Mesenchymal stem cell (in vitro differentiated cells and primary cell): ENCODE data around the gene OTOP2.

Experiments used
- DNase-seq: peaks from one replicate; pipeline ENCODE4 v3.0.0-alpha.2; 2013
- H2AFZ ChIP-seq: one replicate; pipeline ENCODE4 v1.6.1; 2013; ENCODE audit warnings: low read depth, mild to moderate bottlenecking, control low read depth, inconsistent platforms, low read length, moderate library complexity
- H2AK5ac ChIP-seq: 2 replicates; pipeline ENCODE4 v1.6.1; 2013; ENCODE audit warnings: low read length, moderate library complexity, mild to moderate bottlenecking, inconsistent platforms; ENCODE audit not compliant: severe bottlenecking
- H2BK120ac ChIP-seq: one replicate; pipeline ENCODE4 v1.6.1; 2013; ENCODE audit warnings: low read depth, mild to moderate bottlenecking, inconsistent platforms, low read length, moderate library complexity
- H2BK12ac ChIP-seq, 2 experiments: one replicate each; pipeline ENCODE4 v1.6.1; 2013; ENCODE audit warnings: inconsistent platforms in 2 of 2, low read length in 2 of 2, mild to moderate bottlenecking in 2 of 2, moderate library complexity in 2 of 2, control low read depth in 1 of 2
- H2BK15ac ChIP-seq: one replicate; pipeline ENCODE4 v1.6.1; 2013; ENCODE audit warnings: mild to moderate bottlenecking, low read depth, inconsistent platforms; ENCODE audit not compliant: poor library complexity, severe bottlenecking
- H2BK5ac ChIP-seq: 2 replicates; pipeline ENCODE4 v1.6.1; 2013; ENCODE audit warnings: low read depth, mild to moderate bottlenecking, low read length, control low read depth, inconsistent platforms; ENCODE audit not compliant: poor library complexity, severe bottlenecking
- H3K14ac ChIP-seq, 2 experiments: one replicate each; pipeline ENCODE4 v1.6.1; 2013; ENCODE audit warnings: inconsistent platforms in 2 of 2, low read length in 2 of 2, control low read depth in 1 of 2, mild to moderate bottlenecking in 1 of 2, moderate library complexity in 1 of 2
- H3K18ac ChIP-seq, 2 experiments: one replicate each; pipeline ENCODE4 v1.6.1; 2013; ENCODE audit warnings: inconsistent platforms in 2 of 2, low read length in 2 of 2, control low read depth in 1 of 2, low read depth in 1 of 2, mild to moderate bottlenecking in 1 of 2
- H3K23ac ChIP-seq, 2 experiments: one replicate each; pipeline ENCODE4 v1.6.1; 2013; ENCODE audit warnings: inconsistent platforms in 2 of 2, low read length in 2 of 2, mild to moderate bottlenecking in 2 of 2, moderate library complexity in 2 of 2, control low read depth in 1 of 2
- H3K27ac ChIP-seq: 2 replicates; pipeline ENCODE4 v1.5.1; 2013; ENCODE audit warnings: mild to moderate bottlenecking, moderate library complexity, low read length, control low read depth, inconsistent platforms; ENCODE audit not compliant: poor library complexity, severe bottlenecking
- H3K27me3 ChIP-seq, 2 experiments: 2 replicates each; pipeline versions ENCODE4 v1.6.1 to v1.7.0; 2013; ENCODE audit warnings: low read length in 2 of 2, mild to moderate bottlenecking in 2 of 2, moderate library complexity in 2 of 2, control low read depth in 1 of 2, inconsistent platforms in 1 of 2; ENCODE audit not compliant: control insufficient read depth in 1 of 2, insufficient read depth in 1 of 2
- H3K36me3 ChIP-seq, 2 experiments: 2 replicates each; pipeline versions ENCODE4 v1.6.1 to v1.7.0; 2013; ENCODE audit warnings: low read length in 2 of 2, control low read depth in 1 of 2, inconsistent platforms in 1 of 2, low read depth in 1 of 2, mild to moderate bottlenecking in 1 of 2; ENCODE audit not compliant: insufficient read depth in 2 of 2, control insufficient read depth in 1 of 2
- H3K4ac ChIP-seq, 2 experiments: one replicate each; pipeline ENCODE4 v1.6.1; 2013; ENCODE audit warnings: inconsistent platforms in 2 of 2, low read length in 2 of 2, mild to moderate bottlenecking in 2 of 2, moderate library complexity in 2 of 2, control low read depth in 1 of 2, low read depth in 1 of 2
- H3K4me1 ChIP-seq: 2 replicates; pipeline ENCODE4 v1.6.1; 2013; ENCODE audit warnings: low read depth, low read length, control low read depth; ENCODE audit not compliant: control insufficient read depth, insufficient read depth
- H3K4me2 ChIP-seq: 2 replicates; pipeline ENCODE4 v1.6.1; 2013; ENCODE audit warnings: low read length, mild to moderate bottlenecking, inconsistent platforms; ENCODE audit not compliant: poor library complexity, severe bottlenecking
- H3K4me3 ChIP-seq, 2 experiments: 2 replicates each; pipeline versions ENCODE4 v1.5.1 to v1.7.0; 2013; ENCODE audit warnings: low read length in 2 of 2, mild to moderate bottlenecking in 2 of 2, control low read depth in 1 of 2, low read depth in 1 of 2; ENCODE audit not compliant: insufficient read depth in 1 of 2
- H3K79me1 ChIP-seq: replicated peaks from 2 replicates; pipeline ENCODE4 v1.6.1; 2013; ENCODE audit warnings: mild to moderate bottlenecking, control low read depth, low read length, inconsistent platforms; ENCODE audit not compliant: poor library complexity, severe bottlenecking
- H3K9ac ChIP-seq: 2 replicates; pipeline ENCODE4 v1.7.0; 2013; ENCODE audit warnings: mild to moderate bottlenecking, low read length, moderate library complexity
- H3K9me3 ChIP-seq: 2 replicates; pipeline ENCODE4 v1.7.0; 2013; ENCODE audit warnings: mild to moderate bottlenecking, low read length; ENCODE audit not compliant: control insufficient read depth
- H4K8ac ChIP-seq: one replicate; pipeline ENCODE4 v1.6.1; 2013; ENCODE audit warnings: inconsistent platforms, mild to moderate bottlenecking, low read length, moderate library complexity
- H4K91ac ChIP-seq: one replicate; pipeline ENCODE4 v1.6.1; 2013; ENCODE audit warnings: mild to moderate bottlenecking, low read length, inconsistent platforms
- WGBS: methylation state at CpG from one replicate; pipeline ENCODE4 v1.1.7; 2013; ENCODE audit warnings: mixed read lengths; 5-methylcytosine and 5-hydroxymethylcytosine counted together

Gene OTOP2

DNA sequence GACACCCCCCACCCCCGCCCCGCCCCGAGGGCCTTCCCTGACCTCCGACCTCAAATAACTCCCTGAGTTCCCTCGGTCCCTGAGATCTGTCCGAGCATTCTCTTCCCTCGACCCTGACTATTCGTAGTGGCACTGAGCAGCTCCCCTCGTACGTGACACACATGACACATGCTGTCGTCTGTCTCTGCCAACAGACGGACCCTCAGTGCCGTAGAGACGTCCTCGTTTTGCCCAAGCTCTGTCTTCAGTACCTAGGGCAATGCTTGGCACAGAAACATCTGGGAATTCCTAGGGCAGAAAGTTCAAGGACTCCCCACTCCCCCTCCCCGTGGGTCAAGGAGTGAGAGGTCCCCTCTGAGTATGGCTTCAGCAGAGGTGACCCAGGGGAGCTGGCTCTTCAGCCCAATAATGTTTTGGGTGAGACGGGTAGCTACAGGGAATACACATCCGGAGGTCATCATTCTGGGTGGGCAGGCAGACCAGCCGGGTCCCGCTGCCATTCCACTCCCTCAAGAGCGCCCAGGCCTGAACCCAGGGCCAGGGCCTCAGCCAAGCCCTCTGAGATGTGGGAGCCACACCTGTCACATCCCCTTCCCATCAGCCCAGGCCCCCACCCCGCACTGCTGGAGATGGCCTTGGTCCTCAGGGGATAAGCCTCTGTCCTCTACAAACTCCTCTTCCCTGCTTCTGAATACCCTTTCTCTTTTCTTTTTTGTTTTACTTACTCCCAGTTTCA is 30.0 kb upstream of the OTOP2 start:
- Histone ChIP-seq H3K4me3 (no peak overlapping the region), H2AK5ac (no peak overlapping the region), H3K4ac (no peak overlapping the region), H3K9me3 (no peaks in the 10 kb centered on the region), H2BK15ac (no peak overlapping the region), H2BK12ac (no peak overlapping the region), H3K23ac (no peak overlapping the region), H4K8ac (no peak overlapping the region), H2BK5ac (no peak overlapping the region), H3K27ac (no peak overlapping the region), H3K79me1 (no peaks in the 10 kb centered on the region), H3K18ac (no peak overlapping the region), H3K14ac (no peak overlapping the region), H2BK120ac (no peak overlapping the region), H3K4me2 (no peak overlapping the region), H3K9ac (no peak overlapping the region), H2AFZ (no peak overlapping the region), H3K4me1 (peaks cover 15% of the 10 kb centered on the region), H3K27me3 (peaks cover 59 to 83% of the 10 kb centered on the region in 2 experiments), H4K91ac (no peak overlapping the region), H3K36me3 (no peaks in the 10 kb centered on the region)
- no peak for DNase-seq
- WGBS: 36% methylated on average over 22 of the region's 22 CpGs

DNA sequence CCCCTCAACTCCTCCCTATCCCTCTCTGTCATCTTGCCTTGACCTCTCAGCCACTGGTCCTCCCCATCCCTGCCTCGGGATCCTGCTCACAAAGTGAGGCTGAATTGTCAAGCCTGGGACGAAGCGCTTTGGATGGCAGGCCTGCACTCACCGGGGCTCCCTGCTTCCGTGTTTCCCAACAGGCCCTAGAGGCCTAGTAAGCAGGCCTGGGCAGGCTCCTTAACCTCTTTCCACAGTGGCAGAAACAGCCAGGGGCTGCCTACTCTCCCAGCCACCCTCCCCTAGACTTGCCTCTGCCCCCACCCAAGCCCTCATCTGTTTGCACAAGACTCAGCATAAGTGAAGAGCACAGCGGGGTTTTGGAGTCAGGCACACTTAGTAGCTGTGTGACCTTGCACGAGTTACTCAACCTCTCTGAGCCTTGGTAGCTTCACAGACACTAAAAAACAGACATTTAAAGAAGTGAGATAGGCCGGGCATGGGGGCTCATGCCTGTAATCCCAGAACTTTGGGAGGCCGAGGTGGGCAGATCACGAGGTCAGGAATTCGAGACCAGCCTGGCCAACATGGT is 25.6 kb upstream of the OTOP2 start:
- Histone ChIP-seq H2AFZ (no peak overlapping the region), H3K9ac (no peak overlapping the region), H3K4ac (no peak overlapping the region), H2AK5ac (no peak overlapping the region), H3K79me1 (no peaks in the 10 kb centered on the region), H3K4me2 (no peak overlapping the region), H3K18ac (no peak overlapping the region), H3K14ac (no peak overlapping the region), H2BK12ac (no peak overlapping the region), H2BK120ac (no peak overlapping the region), H3K36me3 (no peaks in the 10 kb centered on the region), H2BK5ac (no peak overlapping the region), H3K9me3 (no peaks in the 10 kb centered on the region), H3K27ac (no peak overlapping the region), H4K91ac (no peak overlapping the region), H4K8ac (no peak overlapping the region), H3K4me1 (peaks cover 5% of the 10 kb centered on the region), H3K23ac (no peak overlapping the region), H3K27me3 (peaks cover 40 to 79% of the 10 kb centered on the region in 2 experiments), H3K4me3 (no peak overlapping the region), H2BK15ac (no peak overlapping the region)
- 73% methylated on average over 11 of the region's 11 CpGs for WGBS
- DNase-seq: no peak

DNA sequence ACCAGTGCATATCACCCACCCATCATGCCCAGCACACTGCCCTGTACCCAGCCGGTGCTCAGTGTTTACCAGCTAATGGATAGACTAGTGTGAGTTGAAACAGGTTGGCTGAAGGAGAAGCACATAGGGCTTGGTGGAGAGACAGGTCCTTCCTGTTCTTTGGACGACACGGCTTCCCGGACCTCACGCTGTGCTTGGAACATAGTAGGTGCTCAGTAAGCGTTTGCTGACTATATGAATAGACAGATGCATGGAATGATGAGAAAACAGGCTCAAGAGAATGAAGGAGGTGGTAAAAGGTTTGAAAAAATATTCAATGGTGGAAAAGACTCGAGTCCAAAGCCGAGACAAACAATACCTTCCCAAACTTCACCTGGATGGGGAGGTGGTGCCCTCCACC is 23.9 kb upstream of the OTOP2 start:
- no peaks in the 10 kb centered on the region for H3K9me3 ChIP-seq
- WGBS: 91% methylated on average over 8 of the region's 8 CpGs

DNA sequence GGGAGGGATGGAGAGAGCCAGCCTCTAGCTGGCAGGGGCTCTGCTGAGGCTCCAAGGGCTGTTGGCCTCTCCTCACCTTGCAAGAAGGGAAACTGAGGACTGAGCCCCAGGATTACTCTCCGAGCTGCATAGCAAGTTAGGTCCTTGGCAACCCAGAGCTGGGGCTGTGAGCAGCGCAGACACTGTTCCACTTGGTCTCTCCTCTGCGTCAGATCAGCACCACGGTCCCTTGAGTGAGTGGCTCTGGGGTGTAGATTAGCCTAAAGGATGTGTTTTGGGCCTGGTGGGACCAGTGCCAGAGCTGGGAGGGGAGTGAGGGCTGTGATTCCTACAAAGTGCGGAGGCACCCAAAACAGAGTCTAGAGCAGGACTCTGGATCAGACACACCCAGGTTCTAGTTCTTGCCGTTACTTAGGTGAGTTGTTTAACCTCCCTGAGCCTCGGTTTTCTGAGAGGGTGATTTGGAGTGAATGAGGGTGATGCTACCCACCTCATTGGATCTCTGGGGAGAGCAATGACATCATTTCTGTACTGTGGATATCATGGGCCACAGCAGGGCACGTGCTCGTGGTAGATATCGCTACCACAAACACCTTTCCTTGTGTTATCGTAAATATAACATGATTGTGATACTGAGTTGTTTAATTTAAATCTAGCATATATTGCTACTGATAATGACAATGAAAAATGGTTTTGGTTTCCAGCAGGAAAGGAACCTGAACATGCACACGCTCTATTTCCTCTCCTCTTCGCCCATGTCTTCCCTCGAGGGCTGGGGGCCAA is 22.5 kb upstream of the OTOP2 start:
- Histone ChIP-seq H3K79me1 (no peaks in the 10 kb centered on the region), H3K36me3 (no peaks in the 10 kb centered on the region), H3K27ac (no peak overlapping the region), H3K9ac (no peak overlapping the region), H2BK120ac (no peak overlapping the region), H3K9me3 (no peaks in the 10 kb centered on the region), H3K4me2 (no peak overlapping the region), H2AK5ac (no peak overlapping the region), H2BK15ac (no peak overlapping the region), H3K14ac (no peak overlapping the region), H3K23ac (no peak overlapping the region), H3K18ac (no peak overlapping the region), H2BK5ac (no peak overlapping the region), H4K91ac (no peak overlapping the region), H3K4me3 (no peak overlapping the region), H3K27me3 (peaks cover 27 to 73% of the 10 kb centered on the region in 2 experiments), H2AFZ (no peak overlapping the region), H3K4me1 (no peaks in the 10 kb centered on the region), H2BK12ac (no peak overlapping the region), H3K4ac (no peak overlapping the region), H4K8ac (no peak overlapping the region)
- WGBS: 85% methylated on average over 10 of the region's 14 CpGs
- no peak for DNase-seq

More for the DNA sequence above, 23.9 kb upstream of the OTOP2 start:
- no peak overlapping the region for H3K27ac ChIP-seq
- H2AFZ ChIP-seq: no peak overlapping the region
- no peak overlapping the region for H2BK12ac ChIP-seq
- no peak overlapping the region for H2BK120ac ChIP-seq
- no peak overlapping the region for H3K14ac ChIP-seq
- no peaks in the 10 kb centered on the region for H3K4me1 ChIP-seq
- no peak overlapping the region for H3K4me2 ChIP-seq
- no peak overlapping the region for H3K18ac ChIP-seq
- H2AK5ac ChIP-seq: no peak overlapping the region
- H3K4me3 ChIP-seq: no peak overlapping the region
- H4K8ac ChIP-seq: no peak overlapping the region
- no peak overlapping the region for H2BK5ac ChIP-seq
- DNase-seq: no peak
- no peak overlapping the region for H3K9ac ChIP-seq
- no peak overlapping the region for H4K91ac ChIP-seq
- no peak overlapping the region for H2BK15ac ChIP-seq
- no peaks in the 10 kb centered on the region for H3K79me1 ChIP-seq
- H3K23ac ChIP-seq: no peak overlapping the region
- no peak overlapping the region for H3K4ac ChIP-seq
- H3K36me3 ChIP-seq: no peaks in the 10 kb centered on the region
- peaks cover 35 to 80% of the 10 kb centered on the region in 2 experiments for H3K27me3 ChIP-seq
